ENCODE results near the gene TSHZ2. TPM values are rescaled to one million over a fixed set of nuclear protein-coding genes. Genes with fewer than 3 reads are reported as not detected.

Gene TSHZ2
- total RNA-seq, 4 donors from 2014 or later = 1.9 to 12.9 (median 5.0) TPM

DNA sequence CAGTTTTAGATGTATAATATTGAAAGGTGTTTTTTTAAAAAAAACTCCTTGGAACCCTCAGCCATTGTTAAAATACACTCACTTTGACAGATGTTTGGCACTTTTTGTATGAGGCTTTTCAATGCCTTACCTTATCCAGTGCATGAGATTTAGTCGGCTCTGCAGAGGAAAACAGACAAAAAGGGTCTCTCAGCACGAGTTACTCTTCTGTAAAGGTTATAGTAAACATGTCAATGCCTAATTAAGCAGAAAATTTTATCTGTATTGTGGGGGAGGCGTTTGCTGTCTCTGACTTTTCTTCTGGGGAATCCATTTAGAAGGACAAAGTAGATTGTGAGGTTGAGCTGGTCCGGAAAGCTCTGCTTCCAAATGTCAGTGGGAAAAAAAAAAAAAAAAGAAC is 278.3 kb downstream of the TSHZ2 start:
- Histone ChIP-seq H3K4me3 (no peak overlapping the region), H3K9me3 (no peaks in the 10 kb centered on the region), H3K36me3 (no peaks in the 10 kb centered on the region), H3K27me3 (no peaks in the 10 kb centered on the region), H3K27ac (no peak overlapping the region), H3K4me1 (no peaks in the 10 kb centered on the region)
- DNase-seq = no peak
- in situ Hi-C loops (cut with MboI; ENCODE audit: low pct_ligation_motif_present in 1 of 4, low pct_unique_long_range_greater_than_20kb in 1 of 4, low sequenced_read_pairs in 3 of 4) (no loop called here), intact Hi-C loops (cut with DNase I; ENCODE audit: low total_unique reads) (no loop called here)
- no peak for TF ChIP-seq POLR2A (IDR thresholded peaks at IDR 0.05)
- no peak for TF ChIP-seq EP300 (IDR thresholded peaks at IDR 0.05; ENCODE audit: low read depth)
- no peak for TF ChIP-seq POLR2AphosphoS5 (IDR thresholded peaks at IDR 0.05)
- TF ChIP-seq, protein P1, sequence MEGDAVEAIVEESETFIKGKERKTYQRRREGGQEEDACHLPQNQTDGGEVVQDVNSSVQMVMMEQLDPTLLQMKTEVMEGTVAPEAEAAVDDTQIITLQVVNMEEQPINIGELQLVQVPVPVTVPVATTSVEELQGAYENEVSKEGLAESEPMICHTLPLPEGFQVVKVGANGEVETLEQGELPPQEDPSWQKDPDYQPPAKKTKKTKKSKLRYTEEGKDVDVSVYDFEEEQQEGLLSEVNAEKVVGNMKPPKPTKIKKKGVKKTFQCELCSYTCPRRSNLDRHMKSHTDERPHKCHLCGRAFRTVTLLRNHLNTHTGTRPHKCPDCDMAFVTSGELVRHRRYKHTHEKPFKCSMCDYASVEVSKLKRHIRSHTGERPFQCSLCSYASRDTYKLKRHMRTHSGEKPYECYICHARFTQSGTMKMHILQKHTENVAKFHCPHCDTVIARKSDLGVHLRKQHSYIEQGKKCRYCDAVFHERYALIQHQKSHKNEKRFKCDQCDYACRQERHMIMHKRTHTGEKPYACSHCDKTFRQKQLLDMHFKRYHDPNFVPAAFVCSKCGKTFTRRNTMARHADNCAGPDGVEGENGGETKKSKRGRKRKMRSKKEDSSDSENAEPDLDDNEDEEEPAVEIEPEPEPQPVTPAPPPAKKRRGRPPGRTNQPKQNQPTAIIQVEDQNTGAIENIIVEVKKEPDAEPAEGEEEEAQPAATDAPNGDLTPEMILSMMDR (IDR thresholded peaks at IDR 0.05) = no peak
- WGBS, 2 donors (ENCODE audit: low coverage in 1 of 2) = 79 to 83% methylated on average over 3 to 4 of the region's 4 CpGs

GRCh38 chr20:53252002-53252401 is 279.8 kb downstream of the TSHZ2 start:
- H3K27me3 ChIP-seq = no peaks in the 10 kb centered on the region
- H3K4me1 ChIP-seq = no peaks in the 10 kb centered on the region
- H3K4me3 ChIP-seq = no peak overlapping the region
- TF ChIP-seq EP300 (IDR thresholded peaks at IDR 0.05; ENCODE audit: low read depth) (no peak), POLR2A (IDR thresholded peaks at IDR 0.05) (no peak), POLR2AphosphoS5 (IDR thresholded peaks at IDR 0.05) (no peak)
- TF ChIP-seq, protein P1 (IDR thresholded peaks at IDR 0.05) = no peak
- no peaks in the 10 kb centered on the region for H3K9me3 ChIP-seq
- H3K27ac ChIP-seq = no peak overlapping the region
- in situ Hi-C loops (cut with MboI; ENCODE audit: low pct_ligation_motif_present in 1 of 4, low pct_unique_long_range_greater_than_20kb in 1 of 4, low sequenced_read_pairs in 3 of 4) (no loop called here), intact Hi-C loops (cut with DNase I; ENCODE audit: low total_unique reads) (no loop called here)
- DNase-seq = no peak
- no peaks in the 10 kb centered on the region for H3K36me3 ChIP-seq
- 88 to 92% methylated on average over 5 of the region's 5 CpGs for WGBS, 2 donors (ENCODE audit: low coverage in 1 of 2)

GRCh38 chr20:53253668-53254067 is 281.5 kb downstream of the TSHZ2 start:
- TF ChIP-seq POLR2A (IDR thresholded peaks at IDR 0.05) = no peak
- no peak for TF ChIP-seq EP300 (IDR thresholded peaks at IDR 0.05; ENCODE audit: low read depth)
- TF ChIP-seq, protein P1 (IDR thresholded peaks at IDR 0.05) = no peak
- no peak for TF ChIP-seq POLR2AphosphoS5 (IDR thresholded peaks at IDR 0.05)
- no peak overlapping the region for H3K27ac ChIP-seq
- H3K4me3 ChIP-seq = no peak overlapping the region
- DNase-seq = no peak
- intact Hi-C loops (cut with DNase I; ENCODE audit: low total_unique reads) = no loop called here
- H3K4me1 ChIP-seq = no peaks in the 10 kb centered on the region
- H3K9me3 ChIP-seq = no peaks in the 10 kb centered on the region
- H3K36me3 ChIP-seq = no peaks in the 10 kb centered on the region
- in situ Hi-C loops (cut with MboI; ENCODE audit: low pct_ligation_motif_present in 1 of 4, low pct_unique_long_range_greater_than_20kb in 1 of 4, low sequenced_read_pairs in 3 of 4) = no loop called here
- WGBS, 2 donors (ENCODE audit: low coverage in 1 of 2) = 85 to 93% methylated on average over 4 to 18 of the region's 18 CpGs
- no peaks in the 10 kb centered on the region for H3K27me3 ChIP-seq

- Histone ChIP-seq H3K36me3 (no peaks in the 10 kb centered on the region), H3K4me1 (no peaks in the 10 kb centered on the region), H3K4me3 (no peak overlapping the region), H3K9me3 (no peaks in the 10 kb centered on the region), H3K27ac (no peak overlapping the region), H3K27me3 (no peaks in the 10 kb centered on the region)
- TF ChIP-seq, protein P1 (IDR thresholded peaks at IDR 0.05) = no peak
- TF ChIP-seq EP300 (IDR thresholded peaks at IDR 0.05; ENCODE audit: low read depth) (no peak), POLR2A (IDR thresholded peaks at IDR 0.05) (no peak), POLR2AphosphoS5 (IDR thresholded peaks at IDR 0.05) (no peak)
- in situ Hi-C loops (cut with MboI; ENCODE audit: low pct_ligation_motif_present in 1 of 4, low pct_unique_long_range_greater_than_20kb in 1 of 4, low sequenced_read_pairs in 3 of 4) = no loop called here
- intact Hi-C loops (cut with DNase I; ENCODE audit: low total_unique reads) = no loop called here
- WGBS, 2 donors (ENCODE audit: low coverage in 1 of 2) = 88 to 90% methylated on average over 2 to 18 of the region's 18 CpGs
- no peak for DNase-seq
Observed at GRCh38 chr20:53255102-53255710, 283.0 kb downstream of the TSHZ2 start.
